Mesothelial cell of epicardium (in vitro differentiated cells): ENCODE results near the gene STMN3. TPM values are rescaled to one million over a fixed set of nuclear protein-coding genes. Genes with fewer than 3 reads are reported as not detected.

Source experiments
- DNase-seq, 2 experiments: peaks; one replicate each; pipeline ENCODE4 v3.0.0; 2021; ENCODE audit warnings: low spot score in 2 of 2; ENCODE audit not compliant: unreplicated experiment in 2 of 2
- H3K27ac Mint-ChIP-seq: 2 replicates; pipeline ENCODE4 v1.8.0; 2021; ENCODE audit warnings: mixed read lengths
- H3K27me3 Mint-ChIP-seq: 2 replicates; pipeline ENCODE4 v1.8.0; 2021; ENCODE audit warnings: low read depth, mixed read lengths
- H3K36me3 Mint-ChIP-seq: 2 replicates; pipeline ENCODE4 v1.8.0; 2021; ENCODE audit warnings: mixed read lengths
- H3K4me1 Mint-ChIP-seq: 2 replicates; pipeline ENCODE4 v1.8.0; 2021; ENCODE audit warnings: mixed read lengths
- H3K4me3 Mint-ChIP-seq: 2 replicates; pipeline ENCODE4 v1.8.0; 2021; ENCODE audit warnings: mild to moderate bottlenecking, moderate library complexity, mixed read lengths
- H3K9me3 Mint-ChIP-seq: 2 replicates; pipeline ENCODE4 v1.8.0; 2021; ENCODE audit warnings: mixed read lengths
- total RNA-seq: library from RNA; stranded (reverse); gene quantifications from 3 replicates; pipeline ENCODE4 v1.2.1, GENCODE V29; 2021
- TF ChIP-seq, protein P1 (sequence below): fragments of 200-600 bp; sonication (generic); IDR thresholded peaks from one replicate; pipeline ENCODE4 v1.5.0; 2021; ENCODE audit warnings: antibody characterized with exemption; ENCODE audit not compliant: unreplicated experiment

The STMN3 gene
- total RNA-seq, 1 donor from 2014 or later: 34.1 TPM

DNA sequence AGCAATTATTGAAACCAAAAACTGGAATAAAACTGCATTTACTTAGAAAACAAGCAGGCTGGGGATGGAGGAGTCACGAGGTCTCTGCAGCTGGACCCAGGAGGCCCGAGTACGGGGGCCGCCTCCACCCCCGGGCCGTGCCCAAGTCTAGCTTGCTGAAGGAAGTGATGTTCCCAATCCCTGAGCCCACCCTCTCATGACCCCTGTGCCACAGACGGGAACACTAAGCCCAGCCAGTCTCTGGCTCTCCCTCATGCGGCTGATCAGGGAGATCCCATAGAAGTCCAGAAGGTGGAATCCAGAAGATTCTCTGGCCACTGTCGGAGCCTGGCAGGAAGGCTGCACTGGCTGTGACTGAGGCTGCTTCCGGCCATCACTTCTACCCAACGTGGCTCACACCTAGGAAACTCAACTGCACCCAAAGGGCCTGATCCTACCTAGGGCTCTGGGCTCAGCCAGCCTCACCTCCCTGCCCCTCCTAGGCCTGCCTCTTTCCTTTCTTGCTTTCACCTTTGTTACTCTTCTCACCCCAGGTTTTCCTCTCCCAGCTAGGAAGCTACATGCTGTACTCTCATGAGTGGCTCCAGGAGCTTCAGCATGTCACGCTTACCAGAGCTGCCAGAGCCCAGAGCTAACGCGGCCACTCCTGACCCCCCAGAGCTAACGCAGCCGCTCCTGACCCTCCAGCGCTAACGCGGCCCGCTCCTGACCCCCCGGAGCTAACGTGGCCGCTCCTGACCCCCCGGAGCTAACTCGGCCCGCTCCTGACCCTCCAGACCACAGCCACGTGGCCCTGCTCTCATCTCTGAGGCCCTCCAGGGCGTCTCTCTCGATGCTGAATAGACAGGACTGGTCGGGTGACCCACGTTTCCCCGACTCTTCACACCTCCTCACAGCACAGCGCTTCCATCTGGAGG, 54.5 kb downstream of the STMN3 start:
- Mint-ChIP-seq H3K27me3 (no peaks in the 10 kb centered on the region), H3K36me3 (peaks cover 26% of the 10 kb centered on the region), H3K4me1 (no peaks in the 10 kb centered on the region), H3K9me3 (no peaks in the 10 kb centered on the region), H3K4me3 (no peak overlapping the region), H3K27ac (no peak overlapping the region)
- DNase-seq: no peak
- TF ChIP-seq, protein P1, sequence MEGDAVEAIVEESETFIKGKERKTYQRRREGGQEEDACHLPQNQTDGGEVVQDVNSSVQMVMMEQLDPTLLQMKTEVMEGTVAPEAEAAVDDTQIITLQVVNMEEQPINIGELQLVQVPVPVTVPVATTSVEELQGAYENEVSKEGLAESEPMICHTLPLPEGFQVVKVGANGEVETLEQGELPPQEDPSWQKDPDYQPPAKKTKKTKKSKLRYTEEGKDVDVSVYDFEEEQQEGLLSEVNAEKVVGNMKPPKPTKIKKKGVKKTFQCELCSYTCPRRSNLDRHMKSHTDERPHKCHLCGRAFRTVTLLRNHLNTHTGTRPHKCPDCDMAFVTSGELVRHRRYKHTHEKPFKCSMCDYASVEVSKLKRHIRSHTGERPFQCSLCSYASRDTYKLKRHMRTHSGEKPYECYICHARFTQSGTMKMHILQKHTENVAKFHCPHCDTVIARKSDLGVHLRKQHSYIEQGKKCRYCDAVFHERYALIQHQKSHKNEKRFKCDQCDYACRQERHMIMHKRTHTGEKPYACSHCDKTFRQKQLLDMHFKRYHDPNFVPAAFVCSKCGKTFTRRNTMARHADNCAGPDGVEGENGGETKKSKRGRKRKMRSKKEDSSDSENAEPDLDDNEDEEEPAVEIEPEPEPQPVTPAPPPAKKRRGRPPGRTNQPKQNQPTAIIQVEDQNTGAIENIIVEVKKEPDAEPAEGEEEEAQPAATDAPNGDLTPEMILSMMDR: no peak

DNA sequence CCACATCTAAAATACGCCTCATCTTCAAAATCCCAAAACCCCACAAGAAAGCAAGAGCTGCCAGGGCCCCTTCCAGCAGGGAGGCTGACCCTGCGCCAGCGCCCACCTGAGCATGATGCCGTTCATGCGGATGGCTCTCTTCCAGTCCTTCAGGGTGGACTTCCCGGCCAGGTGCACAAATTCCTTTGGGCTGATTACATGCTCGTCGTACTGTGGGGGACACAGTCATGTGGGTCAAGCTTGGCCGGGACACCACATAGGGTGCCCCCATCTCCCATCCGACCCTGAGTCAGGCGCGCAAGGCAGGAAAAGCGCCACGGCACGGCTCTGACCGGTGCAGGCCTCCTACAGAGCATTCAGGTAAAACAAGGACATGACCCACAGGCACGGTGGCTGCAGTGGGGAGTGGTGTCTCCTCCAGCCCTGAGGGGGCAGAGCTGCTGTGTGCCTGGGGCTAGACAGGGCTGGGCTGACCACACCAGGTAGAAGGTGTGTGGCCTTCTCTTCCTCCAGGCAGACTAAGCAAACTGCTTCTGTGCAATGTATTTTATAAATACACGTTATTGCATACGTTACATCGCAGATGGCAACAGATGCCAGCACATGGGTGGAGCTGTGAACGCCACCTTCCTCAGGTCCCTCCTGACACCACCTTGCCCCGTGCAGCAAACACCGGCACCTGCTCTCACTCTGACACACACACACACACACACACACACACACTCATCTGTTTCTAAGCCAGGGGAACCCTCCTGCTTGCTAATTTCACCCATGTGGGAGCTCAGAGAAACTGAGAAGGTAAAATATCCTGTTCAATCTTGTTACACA, 55.4 kb downstream of the STMN3 start:
- TF ChIP-seq, protein P1: no peak
- H3K27me3 Mint-ChIP-seq: no peaks in the 10 kb centered on the region
- H3K4me3 Mint-ChIP-seq: no peak overlapping the region

DNA sequence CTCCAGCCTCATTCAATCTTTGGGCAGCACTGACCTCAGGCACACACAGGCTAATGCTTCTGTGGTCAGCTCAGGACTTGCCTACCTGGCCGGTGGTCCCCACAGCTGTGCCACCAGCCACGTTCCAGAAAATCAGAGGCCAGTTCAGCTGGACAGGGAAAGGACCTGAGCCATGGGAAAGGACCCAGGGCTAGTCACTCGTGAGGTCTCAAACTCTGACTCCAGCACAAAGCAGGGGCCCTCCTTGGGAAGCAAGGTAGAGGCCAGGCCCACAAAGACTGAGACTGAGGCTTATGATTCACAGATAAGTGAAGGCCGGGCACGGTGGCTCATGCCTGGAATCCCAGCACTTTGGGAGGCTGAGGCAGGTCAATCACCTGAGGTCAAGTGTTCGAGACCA, 56.8 kb downstream of the STMN3 start:
- H3K27ac Mint-ChIP-seq: no peak overlapping the region
- TF ChIP-seq, protein P1: no peak

More for the DNA sequence above, 55.4 kb downstream of the STMN3 start:
- DNase-seq: no peak
- Mint-ChIP-seq H3K36me3 (peaks cover 28% of the 10 kb centered on the region), H3K4me1 (no peaks in the 10 kb centered on the region), H3K27ac (no peak overlapping the region), H3K9me3 (no peaks in the 10 kb centered on the region)

DNA sequence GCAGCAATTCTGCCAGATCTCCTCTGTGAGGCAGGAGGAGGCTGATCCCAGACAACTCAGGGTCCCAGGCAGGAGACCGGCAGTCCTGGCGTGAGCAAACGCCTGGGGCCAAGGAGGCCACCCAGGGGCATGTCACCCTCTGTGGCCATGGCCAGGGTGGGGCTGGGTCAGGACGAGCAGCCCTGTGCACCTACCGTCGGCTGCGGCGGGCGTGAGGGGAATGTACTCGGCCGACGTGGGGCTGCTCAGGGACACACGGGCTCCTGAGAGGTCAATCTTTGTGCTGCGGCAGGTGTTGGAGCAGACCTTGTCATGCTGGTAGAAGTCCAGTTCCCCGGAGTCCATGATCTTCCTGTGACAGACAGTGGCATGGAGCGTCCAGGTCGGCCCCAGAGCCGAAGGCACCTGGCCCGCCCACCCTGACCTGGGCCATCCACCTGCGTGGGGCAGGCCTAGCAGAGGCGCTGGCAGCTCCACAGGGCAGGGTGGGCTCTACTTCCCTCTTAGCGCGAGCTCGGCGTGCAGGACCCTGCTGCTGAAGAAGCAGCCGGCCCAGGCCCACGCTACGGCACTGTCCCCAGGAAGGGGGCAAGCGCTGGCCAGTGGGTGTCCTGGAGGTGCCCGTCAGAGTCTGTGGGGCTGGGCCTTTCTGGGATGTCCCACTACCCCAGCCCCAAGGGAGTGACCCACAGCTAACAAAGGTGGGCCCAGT, 57.7 kb downstream of the STMN3 start:
- Mint-ChIP-seq H3K27ac (no peak overlapping the region), H3K4me3 (no peak overlapping the region), H3K4me1 (no peaks in the 10 kb centered on the region), H3K27me3 (no peaks in the 10 kb centered on the region), H3K9me3 (no peaks in the 10 kb centered on the region), H3K36me3 (peaks cover 23% of the 10 kb centered on the region)
- DNase-seq: no peak
- TF ChIP-seq, protein P1: no peak

More for the DNA sequence above, 56.8 kb downstream of the STMN3 start:
- Mint-ChIP-seq H3K4me1 (no peaks in the 10 kb centered on the region), H3K9me3 (no peaks in the 10 kb centered on the region), H3K27me3 (no peaks in the 10 kb centered on the region), H3K36me3 (peaks cover 22% of the 10 kb centered on the region), H3K4me3 (no peak overlapping the region)
- no peak for DNase-seq

DNA sequence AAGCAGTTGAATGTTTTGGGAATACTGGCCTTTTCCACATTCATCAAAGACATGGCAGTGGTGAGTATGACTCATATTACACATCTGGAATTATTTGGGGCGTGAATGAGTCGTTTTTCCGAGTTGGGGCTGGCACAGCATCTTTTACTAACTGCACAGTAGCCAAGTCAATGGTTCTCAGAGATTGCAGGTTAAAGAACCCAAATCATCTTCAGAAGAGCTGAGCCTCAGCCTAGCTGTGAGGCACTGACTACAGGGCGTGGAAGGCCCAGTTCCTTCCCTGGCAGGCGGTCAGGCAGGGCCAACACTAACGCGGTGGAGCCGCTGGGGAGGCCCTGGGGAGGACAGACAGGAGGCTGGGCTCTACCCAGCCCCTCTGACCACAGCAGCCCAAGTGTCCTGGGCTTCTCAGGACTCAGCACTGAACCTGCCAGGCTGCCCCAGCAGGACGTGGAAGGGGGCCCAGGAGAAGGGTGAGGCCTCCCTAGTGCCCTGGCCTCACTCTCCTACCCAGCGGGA, 59.1 kb downstream of the STMN3 start:
- H3K27me3 Mint-ChIP-seq: no peaks in the 10 kb centered on the region
- TF ChIP-seq, protein P1: no peak
- H3K9me3 Mint-ChIP-seq: no peaks in the 10 kb centered on the region
- no peaks in the 10 kb centered on the region for H3K4me1 Mint-ChIP-seq
- no peak for DNase-seq
- no peak overlapping the region for H3K4me3 Mint-ChIP-seq
- H3K36me3 Mint-ChIP-seq: peaks cover 21% of the 10 kb centered on the region
- no peak overlapping the region for H3K27ac Mint-ChIP-seq
